Effector CD4-positive, alpha-beta T cell (primary cell): ENCODE measurements around the gene FARS2.

Source experiments
- DNase-seq: peaks from one replicate; pipeline ENCODE4 v3.0.0-alpha.2; 2020

FARS2 gene

DNA sequence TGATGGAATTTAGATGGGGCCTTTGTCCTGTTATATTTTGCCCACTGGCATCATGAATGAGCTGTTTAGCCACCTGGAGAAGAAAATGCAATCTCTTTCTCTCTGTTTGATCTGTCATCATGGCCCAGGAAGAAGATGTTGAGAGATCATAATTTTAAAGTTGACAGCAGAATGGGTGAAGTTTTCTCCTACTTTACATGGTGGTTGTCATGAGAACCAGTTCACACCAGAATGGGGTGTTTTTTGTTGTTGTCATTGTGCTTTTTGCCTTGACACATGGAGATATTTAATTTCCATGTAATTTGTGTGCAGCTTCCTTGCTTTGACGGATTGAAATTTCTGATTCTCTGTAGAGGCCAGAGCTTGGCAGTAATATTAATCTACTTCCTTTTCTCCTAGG lies 122.5 kb downstream of the FARS2 start:
- DNase-seq = no peak

DNA sequence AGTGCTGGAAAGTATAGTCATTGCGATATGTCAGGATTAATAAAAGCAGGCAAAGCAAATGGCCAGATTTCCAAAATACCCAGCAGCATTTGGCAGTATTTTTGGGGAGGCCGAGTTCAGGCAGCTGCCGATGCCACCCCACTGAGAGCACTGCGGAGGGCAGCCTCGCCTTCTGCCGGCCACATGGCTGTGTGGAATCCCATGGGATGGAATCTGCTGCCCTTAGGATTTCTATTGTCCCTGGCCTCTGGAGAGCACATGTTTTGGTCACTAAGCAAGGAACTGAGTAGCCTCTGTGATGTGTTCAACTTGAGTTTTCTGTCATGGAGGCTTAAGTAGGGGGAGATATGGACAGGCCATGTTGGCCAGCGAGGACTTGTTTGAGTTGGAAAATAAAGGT lies 123.0 kb downstream of the FARS2 start:
- DNase-seq = no peak

DNA sequence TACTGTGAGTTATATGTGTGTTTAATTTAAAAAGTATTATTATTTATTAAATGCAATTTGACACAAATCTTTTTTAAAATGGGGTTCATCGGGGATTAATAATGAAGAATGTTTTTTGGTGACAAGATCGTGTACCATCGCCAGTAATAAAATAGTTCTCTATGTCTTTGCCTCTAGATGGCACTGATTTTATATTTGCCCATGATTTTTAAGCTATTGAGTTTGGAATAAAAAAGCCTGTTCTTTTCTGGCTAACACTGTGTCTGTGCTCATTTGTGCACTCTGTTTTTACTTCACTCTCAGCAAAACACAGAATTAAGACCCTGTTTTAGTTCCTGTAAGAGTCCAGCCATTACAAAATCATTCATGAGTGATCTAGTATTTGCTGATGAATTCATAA lies 127.0 kb downstream of the FARS2 start:
- no peak for DNase-seq

DNA sequence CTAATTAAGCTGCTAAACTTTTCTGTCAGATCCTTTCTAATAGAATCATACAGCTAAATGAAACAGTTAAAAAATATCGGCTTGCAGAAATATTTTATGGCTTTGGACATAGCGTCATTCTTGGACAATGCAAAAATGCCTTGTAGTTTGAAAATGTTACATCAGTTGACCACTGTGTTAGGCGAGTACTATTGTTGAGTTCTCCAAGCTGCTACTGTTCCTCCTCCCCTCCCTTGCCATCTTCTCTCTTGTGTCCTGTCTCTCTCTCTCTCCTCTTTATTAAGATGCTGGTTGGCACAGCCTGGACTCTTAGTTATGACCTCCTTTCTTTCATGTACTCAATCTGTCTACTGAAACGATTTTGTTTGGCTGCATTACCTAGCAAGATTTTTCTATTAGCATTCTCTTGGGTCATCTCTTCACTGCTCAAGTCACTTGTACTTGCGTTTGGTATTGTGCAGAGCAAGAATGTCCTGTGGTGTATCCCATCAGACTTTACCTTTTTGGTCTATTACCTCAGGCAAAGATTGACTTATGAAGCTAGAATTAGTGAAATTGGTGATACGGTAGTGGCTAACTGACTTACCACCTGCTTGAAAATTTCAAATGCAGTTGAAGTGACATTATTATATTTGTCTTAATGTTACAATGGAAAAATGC lies 127.9 kb downstream of the FARS2 start:
- no peak for DNase-seq

DNA sequence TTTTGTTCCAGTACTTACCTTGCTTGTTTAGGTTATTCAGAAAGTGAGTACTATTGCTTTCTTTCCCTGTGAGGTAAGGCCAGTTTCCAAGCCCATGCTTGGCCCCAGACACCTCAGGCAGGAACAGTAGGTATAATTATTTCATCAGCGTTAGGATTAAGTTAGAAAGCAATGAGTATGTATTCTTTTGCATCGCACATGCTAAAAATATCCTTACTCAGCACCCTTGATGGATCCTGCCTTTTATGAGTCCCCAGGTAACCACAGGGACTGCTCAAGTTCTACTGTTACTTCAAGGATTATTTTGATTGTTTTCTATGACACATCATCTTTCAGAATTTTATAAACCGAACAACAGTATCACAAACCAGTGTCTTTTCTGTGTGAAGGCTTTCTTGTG lies 128.9 kb downstream of the FARS2 start:
- DNase-seq = no peak

DNA sequence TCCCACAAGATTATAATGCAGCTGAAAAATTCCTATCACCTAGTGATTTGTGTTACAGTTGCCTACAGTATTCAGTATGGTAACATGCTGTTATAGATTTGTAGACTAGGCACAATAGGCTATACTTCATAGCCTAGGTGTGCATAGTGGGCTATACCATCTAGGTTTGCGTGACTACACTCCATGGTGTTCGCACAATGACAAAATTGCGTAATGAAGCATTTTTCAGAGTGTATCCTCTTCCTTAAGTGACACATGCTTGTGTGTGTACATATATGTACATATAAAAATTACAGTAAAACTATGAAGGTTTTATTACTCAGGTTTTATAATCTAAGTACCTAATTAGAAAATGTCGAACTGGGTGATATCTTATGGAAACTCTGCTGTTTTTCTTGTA lies 133.0 kb downstream of the FARS2 start:
- DNase-seq = no peak

DNA sequence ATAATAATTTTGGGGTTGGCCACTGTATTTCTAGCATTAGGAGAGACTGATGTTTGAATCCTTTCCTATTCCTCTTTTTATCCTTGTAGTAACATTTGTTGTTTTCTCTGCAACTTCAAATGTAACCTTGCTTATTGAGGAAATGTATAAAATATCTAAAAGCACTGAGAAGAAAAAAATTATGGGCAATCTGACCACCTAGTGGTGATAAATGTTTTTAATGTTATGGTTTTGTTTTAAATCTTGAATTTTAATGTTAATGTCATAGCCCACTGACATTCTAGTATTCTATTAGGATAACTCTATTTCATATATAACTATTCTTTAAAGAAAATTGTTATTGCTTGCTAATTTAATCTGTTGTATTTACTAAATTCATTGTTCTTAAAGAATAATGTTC lies 134.4 kb downstream of the FARS2 start:
- DNase-seq = no peak

DNA sequence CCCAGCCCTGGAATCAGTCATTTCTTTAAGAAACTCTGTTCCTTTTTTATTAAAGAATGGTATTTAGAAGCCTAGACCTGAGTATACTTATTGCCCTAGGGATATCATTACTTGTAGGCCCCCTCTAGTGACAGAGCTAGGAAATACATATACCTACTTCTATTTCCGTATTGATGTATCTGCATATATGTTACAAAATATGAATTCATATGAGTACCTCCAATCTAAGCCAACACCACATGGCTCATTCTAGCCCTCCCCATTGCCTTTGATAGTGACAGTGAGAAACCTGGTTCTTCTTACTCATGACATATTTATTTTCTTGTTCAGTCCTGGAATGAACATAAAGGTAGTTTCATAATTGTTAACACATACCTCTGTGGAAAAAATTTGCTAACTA lies 137.2 kb downstream of the FARS2 start:
- no peak for DNase-seq

DNA sequence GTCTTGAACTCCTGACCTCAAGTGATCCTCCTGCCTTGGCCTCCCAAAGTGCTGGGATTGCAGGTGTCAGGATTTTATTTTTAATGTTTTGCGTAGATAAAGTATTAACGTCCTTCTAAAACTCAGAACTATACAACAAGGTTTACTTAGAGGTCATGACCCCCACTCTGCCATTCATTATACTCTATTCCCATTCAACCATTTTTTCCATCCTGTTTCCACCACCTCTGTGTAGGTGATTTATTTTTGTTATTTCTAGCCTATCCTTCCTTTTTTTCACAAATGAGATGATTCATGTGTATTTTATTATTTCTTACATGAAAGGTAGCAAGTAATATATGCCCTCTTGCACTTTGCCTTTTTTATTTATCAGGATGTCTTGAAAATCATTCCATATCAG lies 138.1 kb downstream of the FARS2 start:
- DNase-seq = no peak

DNA sequence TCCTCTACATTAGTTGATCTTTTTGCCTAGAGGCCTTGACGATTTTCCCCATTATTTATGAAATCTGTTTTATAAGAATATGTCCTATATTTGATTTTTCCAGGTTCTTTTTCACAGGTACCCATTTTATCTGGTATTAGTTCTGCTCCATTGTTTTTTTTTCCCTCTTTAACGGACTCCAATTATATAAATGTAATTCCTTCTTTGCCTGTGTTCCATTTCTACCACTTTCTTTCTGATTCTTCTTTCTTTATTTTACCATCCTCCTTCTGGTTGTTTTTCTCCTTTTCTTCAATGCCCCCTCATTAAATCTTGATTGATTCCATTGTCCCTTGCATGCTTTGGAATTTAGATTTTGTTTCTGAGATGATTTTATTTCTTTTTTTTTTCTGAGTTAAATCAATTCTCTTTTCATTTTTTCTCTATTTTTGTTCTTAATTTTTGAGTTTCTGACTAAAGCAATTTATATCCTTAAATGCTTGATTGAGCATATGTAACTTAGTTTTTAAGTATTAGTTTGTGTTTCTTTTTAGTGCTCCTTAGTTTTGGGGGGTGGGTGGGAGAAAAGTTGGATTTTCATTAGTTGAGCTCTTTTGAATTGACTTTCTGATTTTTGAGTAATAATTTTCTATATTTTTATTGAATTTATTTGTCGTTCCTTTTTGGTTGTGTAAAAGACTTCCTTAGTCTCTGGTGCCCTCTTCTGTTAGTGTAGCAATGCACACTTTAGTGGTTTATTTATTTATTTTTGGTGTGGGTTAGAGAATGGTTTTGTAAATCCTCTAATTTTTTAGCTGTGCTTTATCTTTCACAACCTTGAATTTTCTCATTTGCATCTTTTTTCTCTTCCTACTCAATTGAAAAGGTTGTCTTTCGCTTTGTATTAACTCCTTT lies 140.8 kb downstream of the FARS2 start:
- no peak for DNase-seq

DNA sequence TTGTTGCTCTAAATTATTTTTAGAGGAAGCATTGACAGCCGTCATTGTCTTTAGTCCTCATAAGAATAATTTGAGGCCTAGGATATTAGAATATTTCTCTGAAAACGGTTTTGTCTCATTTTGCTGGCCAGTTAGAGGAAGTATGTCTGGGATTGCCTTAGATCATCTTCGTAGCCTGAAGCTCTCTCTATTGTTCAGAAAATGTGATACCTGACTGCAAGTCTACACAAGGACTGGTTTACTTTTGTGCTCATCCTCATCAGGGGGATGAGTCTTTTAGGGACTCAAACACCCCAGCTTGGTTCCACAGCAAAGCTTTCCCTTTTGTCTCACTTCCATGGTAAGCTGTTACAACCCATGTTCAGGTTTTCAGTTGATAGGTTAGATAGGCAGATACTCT lies 141.8 kb downstream of the FARS2 start:
- DNase-seq = no peak

DNA sequence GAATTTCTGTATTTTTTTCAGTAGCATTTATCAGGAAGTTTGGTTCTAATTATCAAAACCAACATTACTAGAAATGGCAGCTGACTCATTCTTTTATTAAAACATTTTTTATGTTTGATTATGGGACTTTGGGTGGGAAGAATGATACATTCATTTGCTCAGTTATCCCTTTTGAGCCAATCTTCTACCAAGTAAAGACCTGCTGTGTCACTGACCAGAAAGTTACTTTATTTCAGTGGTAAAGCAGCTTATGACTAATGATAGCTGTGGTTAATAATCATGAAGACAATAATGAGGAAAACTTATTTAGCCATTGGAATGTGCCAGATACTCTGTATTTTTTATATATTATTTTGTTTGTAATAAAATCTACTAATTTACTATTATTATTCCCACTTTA lies 142.3 kb downstream of the FARS2 start:
- no peak for DNase-seq

DNA sequence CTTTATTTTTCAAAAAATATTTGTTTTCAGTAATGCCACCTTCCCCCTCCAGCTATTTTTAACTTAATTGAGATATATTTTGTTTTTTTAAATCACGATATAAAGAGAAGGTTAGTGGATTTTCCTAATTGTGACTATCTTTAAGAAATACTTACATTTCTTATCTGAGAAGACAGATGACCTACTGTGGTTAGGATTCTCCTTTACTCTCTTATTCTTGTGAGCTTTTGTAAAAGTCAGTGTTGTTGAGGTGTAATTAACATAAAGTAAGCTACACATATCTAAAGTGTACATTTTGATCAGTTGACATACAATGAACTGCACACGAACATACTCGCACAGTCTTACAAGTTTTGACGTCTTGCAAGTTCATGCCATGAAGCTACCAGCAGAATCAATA lies 144.7 kb downstream of the FARS2 start:
- DNase-seq = no peak

DNA sequence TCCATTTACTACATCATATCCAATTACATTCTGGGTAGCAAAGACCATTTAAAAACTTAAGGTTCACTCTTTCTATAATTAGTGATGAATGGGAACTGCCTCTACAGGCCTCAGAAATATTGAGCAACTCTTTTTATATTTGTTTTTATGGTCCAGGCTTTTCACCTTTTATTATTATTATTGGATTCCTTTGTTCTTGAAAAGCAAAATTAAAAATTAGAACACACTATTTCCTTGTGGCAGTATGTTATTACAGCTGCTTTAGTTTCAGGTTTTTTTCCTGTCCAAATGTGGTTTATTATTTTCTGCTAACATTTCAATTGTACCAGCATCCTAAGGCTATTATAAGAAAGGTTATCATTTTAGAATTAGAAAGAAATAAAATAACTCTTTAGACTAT lies 150.1 kb downstream of the FARS2 start:
- DNase-seq = no peak

DNA sequence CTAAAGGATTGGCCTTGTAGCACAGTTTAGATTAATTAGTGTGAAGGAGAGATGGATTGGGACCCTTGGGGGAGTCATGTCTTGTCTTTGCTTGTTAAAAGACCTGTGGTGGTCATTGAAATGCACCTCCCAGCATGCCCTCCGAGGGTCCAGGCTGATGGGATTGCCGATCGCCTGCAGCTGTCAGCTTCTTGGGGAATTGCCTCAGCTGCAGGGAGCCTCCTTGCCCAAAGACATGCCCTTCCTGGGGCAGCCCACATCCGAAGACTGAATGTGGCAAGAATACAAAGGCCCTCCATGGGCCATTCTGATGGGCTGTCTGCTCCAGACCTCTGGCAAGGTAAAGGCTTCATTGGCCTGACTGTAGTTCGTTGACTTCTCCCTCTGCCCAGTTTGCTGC lies 150.7 kb downstream of the FARS2 start:
- no peak for DNase-seq

DNA sequence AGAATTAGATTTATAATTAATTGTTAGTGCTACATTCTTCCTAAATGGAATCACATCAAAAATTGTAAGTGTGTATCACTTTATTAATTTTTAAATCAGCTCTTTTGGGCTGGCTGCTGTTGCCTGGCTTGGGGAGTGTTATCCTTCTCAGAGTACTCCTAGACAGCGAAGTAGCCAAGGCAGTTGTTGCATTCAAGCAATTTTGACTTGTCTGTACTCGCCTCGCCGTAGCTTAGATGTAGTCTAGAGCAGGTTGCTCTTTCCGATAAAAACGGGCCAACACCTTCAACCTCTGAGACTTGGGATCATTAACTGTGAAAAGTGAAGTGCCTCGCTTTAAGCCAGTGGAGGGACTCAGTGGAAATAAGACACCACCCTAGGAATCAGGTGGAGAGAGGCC lies 151.3 kb downstream of the FARS2 start:
- DNase-seq = no peak

DNA sequence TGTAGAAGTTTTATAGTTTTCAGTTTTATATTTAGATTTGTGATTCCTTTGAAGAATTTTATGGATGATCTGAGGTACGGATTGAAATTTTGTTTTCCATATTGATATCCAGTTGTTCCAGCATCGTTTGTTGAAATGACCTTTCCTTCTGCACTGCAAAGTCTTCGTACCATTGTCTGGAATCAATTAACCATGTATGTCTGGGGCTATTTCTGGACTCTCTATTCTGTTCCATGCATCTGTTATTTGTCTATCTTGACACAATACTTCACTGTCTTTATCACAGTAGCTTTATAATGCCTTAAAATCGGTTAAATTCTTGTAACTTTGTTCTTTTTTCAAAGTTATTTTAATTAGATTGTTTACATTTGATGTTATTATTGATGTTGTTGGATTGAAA lies 154.9 kb downstream of the FARS2 start:
- no peak for DNase-seq

DNA sequence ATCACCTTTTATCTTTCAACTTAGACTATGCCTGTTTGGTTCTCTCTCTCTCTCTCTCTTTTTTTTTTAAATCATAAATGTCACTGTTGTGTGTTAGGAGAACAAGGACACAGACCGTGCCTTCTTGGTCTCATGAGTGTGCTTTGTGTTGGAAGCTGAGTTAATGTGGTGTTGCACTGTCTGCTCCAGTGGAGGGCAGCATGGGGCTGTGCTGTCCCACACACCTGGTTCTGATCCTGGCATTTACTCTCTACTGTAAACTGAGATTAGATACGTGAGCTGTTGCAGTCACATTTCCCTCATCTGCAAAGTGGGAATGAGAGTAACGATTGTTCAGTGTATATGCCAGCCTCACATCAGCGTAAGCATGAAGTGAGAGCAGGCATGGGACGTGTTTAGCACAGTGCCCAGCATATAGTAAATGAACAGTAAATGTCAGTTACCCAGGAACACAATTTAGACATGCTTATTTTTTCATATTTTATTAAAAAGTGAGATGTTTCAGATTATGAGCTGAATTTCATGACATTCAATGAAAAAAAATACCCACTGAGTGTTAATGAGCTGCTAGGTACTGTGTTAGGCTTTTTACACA lies 161.1 kb downstream of the FARS2 start:
- DNase-seq = no peak

DNA sequence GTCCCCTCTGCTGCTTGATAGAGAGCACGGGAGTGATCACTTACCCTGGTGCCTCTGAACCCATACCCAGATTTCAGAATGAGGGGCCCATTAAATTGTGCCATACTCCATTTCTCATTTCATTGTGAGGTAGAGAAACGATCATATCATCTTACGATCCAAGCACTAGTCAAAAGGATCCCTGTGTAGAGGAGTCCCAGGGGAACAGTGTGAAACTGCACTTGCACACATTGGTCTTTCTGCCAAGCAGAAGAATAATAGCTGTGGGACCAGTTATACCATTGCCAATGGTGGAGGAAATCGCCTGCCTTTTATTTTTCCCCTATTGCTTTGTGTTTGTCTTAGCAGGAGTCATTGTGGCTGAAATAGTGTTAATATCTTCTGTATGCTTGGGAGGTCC lies 161.9 kb downstream of the FARS2 start:
- no peak for DNase-seq

DNA sequence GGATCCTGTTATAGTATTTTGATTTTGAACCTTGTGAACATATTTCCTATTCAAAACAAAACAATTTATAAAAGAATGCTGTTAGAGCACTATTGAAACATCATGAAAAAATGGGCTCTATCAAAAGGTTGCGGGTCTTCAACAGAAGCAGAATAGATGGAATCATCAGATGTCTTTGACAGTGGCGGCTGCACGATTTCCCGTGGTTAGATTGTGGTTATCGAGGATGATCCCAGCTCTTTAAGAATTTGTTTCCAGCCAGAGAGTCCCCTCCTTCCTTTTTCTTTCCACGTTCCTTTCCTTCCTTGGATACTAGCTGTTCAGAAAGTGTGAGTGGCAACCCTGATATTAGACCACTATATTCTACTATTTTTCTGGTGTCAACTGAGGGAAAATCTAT lies 163.4 kb downstream of the FARS2 start:
- DNase-seq = no peak

DNA sequence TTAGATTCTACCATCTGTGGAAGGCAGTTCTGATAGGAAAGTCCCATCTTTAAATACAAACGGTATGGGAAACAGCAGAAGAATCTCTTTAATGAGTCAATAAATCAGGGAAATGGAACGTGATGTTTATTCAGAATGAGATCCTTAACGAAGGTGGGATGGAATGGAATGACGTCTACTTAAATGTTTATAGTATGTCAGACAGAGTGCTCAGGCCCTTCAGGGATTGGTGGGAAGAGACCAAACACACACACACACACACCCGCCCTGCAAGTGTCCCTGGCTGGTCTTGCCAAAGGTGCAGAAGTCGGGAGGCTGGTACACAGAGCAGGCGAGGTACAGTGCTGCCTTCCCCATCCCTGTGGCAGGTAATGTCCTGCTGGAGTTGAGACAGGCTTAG lies 164.0 kb downstream of the FARS2 start:
- DNase-seq = no peak

DNA sequence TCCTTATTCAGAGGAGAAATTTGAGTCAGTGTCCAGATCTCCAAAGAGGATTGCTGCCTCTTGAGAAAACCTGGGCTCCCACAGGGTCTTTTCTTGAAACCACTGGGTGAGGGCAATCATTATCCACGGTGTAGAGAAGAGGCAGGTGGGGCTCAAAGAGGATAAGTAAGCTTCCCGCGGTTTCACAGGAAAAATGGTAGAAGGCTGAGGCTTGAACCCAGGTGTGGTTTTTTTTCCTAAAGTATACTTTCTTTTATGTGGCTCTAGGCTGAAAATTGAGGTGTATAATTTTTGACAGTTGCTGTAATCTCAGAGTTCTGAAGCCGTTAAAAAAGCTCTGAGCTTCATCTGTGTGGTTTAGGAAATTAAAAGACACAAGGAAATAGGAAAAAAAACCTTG lies 164.5 kb downstream of the FARS2 start:
- no peak for DNase-seq

DNA sequence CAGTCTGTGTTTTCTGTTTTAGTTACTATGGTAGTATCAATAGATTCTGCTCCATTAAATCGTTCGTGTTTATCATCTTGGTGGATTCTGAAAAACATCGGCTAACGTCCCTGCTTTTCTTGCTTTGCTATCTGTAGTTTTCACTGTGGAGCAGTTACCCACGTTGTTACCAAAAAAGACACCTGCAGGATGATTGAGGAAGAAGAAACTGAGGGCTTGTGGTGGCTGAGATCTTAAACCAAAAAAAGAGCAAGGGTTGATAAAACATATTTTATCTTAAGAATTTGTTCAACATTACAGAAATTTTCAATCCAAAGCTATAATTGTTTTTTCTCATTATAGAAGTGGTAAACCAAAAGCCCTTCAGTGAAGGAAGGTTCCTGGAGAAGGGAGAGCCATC lies 166.3 kb downstream of the FARS2 start:
- DNase-seq = no peak

DNA sequence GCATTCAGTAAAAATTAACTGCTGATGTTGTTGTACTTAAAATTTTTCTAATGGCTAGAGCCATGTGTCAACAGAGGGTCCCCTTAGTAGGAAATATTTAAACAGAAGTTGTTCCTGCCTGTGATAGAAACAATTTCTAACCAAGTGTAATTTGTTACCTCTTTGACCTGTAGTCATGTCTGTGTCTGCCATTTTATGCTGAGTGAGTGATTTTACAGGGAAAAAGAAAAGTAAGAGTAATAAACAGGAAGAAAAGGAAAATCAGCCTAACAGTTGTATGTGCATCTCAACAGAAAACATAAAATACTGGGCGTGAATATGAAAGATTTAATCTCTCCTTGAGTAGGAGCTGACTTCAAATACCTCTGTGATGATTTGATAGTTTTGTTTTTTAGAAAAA lies 172.0 kb downstream of the FARS2 start:
- no peak for DNase-seq
